Measurements from ENCODE around the gene CEP112. TPM values are rescaled to one million over a fixed set of nuclear protein-coding genes. Genes with fewer than 3 reads are reported as not detected.

CEP112 gene
- total and polyA plus RNA-seq, 10 of the 15 experiments (the other 5 are each of a cell fraction or from before 2014, with no cell fraction given): 0.11 to 3.8 (median 0.32) TPM; not detected in 1

- Histone ChIP-seq H3K79me2 (ENCODE audit: control insufficient read depth, insufficient read depth, low read length) (no peaks in the 10 kb centered on the region), H4K20me1 (ENCODE audit: control insufficient read depth, insufficient read depth) (no peaks in the 10 kb centered on the region), H3K4me2 (ENCODE audit: control insufficient read depth, insufficient read depth) (no peak overlapping the region), H3K9ac (ENCODE audit: control insufficient read depth, insufficient read depth, low read length) (no peak overlapping the region), H3K9me3 (replicated peaks; ENCODE audit: control insufficient read depth, insufficient read depth, low read length) (no peaks in the 10 kb centered on the region), H3K4me1 (ENCODE audit: control insufficient read depth, insufficient read depth, low read length) (no peaks in the 10 kb centered on the region), H2AFZ (ENCODE audit: control insufficient read depth, low read depth, low read length) (no peak overlapping the region), H3K27me3 (replicated peaks in 1 of 2; ENCODE audit: control insufficient read depth in 2 of 2, insufficient read depth in 2 of 2, low read length in 1 of 2) (no peaks in the 10 kb centered on the region), H3K27ac (ENCODE audit: control insufficient read depth, insufficient read depth) (no peak overlapping the region), H3K36me3 (ENCODE audit: control insufficient read depth in 2 of 2, insufficient read depth in 2 of 2, low read length in 1 of 2) (no peaks in the 10 kb centered on the region), H3K4me3 (no peak overlapping the region)
- no peak for FAIRE-seq
- RAD21 ChIA-PET (ENCODE audit: unreplicated experiment): no interaction called here
- WGBS (ENCODE audit: insufficient coverage, insufficient replicate concordance, low lambda C conversion rate, missing lambda C conversion rate): 37% methylated on average over 2 of the region's 2 CpGs
- TF ChIP-seq CTCF (IDR thresholded peaks at IDR 0.05 in 2 of 3, conservative IDR thresholded peaks at IDR 0.05 in 1 of 3; ENCODE audit: control insufficient read depth in 2 of 3, extremely low read depth in 1 of 3, insufficient read depth in 1 of 3, low read depth in 3 of 3, low read length in 3 of 3): no peak
- POLR2A ChIA-PET: no interaction called here
- ATAC-seq: no peak
- no TSS peak for BruUV-seq (replicated peaks)
- intact Hi-C loops (cut with micrococcal nuclease; ENCODE audit: unreplicated experiment) (no loop called here), in situ Hi-C loops (cut with MboI) (no loop called here)
- DNase-seq (ENCODE audit: low read depth, low spot score): no peak
- CTCF ChIA-PET: no interaction called here
- SMC1A ChIA-PET (ENCODE audit: uncharacterized antibody, unreplicated experiment): no interaction called here
These were observed 371.1 kb downstream of the CEP112 start for GRCh38 chr17:65820811-65821210.

GRCh38 chr17:65820306-65820705, 371.6 kb downstream of the CEP112 start:
- Histone ChIP-seq H3K27ac (ENCODE audit: control insufficient read depth, insufficient read depth) (no peak overlapping the region), H3K4me1 (ENCODE audit: control insufficient read depth, insufficient read depth, low read length) (no peaks in the 10 kb centered on the region), H2AFZ (ENCODE audit: control insufficient read depth, low read depth, low read length) (no peak overlapping the region), H3K4me2 (ENCODE audit: control insufficient read depth, insufficient read depth) (no peak overlapping the region), H3K79me2 (ENCODE audit: control insufficient read depth, insufficient read depth, low read length) (no peaks in the 10 kb centered on the region), H3K4me3 (no peak overlapping the region), H3K9me3 (replicated peaks; ENCODE audit: control insufficient read depth, insufficient read depth, low read length) (no peaks in the 10 kb centered on the region), H4K20me1 (ENCODE audit: control insufficient read depth, insufficient read depth) (no peaks in the 10 kb centered on the region), H3K9ac (ENCODE audit: control insufficient read depth, insufficient read depth, low read length) (no peak overlapping the region), H3K36me3 (ENCODE audit: control insufficient read depth in 2 of 2, insufficient read depth in 2 of 2, low read length in 1 of 2) (no peaks in the 10 kb centered on the region), H3K27me3 (replicated peaks in 1 of 2; ENCODE audit: control insufficient read depth in 2 of 2, insufficient read depth in 2 of 2, low read length in 1 of 2) (no peaks in the 10 kb centered on the region)
- in situ Hi-C loops (cut with MboI): no loop called here
- POLR2A ChIA-PET: no interaction called here
- intact Hi-C loops (cut with micrococcal nuclease; ENCODE audit: unreplicated experiment): no loop called here
- ATAC-seq (no peak), DNase-seq (ENCODE audit: low read depth, low spot score) (no peak), FAIRE-seq (peak; percentile 18)
- SMC1A ChIA-PET (ENCODE audit: uncharacterized antibody, unreplicated experiment): no interaction called here
- CTCF ChIA-PET: interaction anchor here (0.5 kb wide), 1 partner anchor 526 kb away, joined by 3 read pairs; no protein-coding TSS in a partner anchor
- RAD21 ChIA-PET (ENCODE audit: unreplicated experiment): no interaction called here
- TF ChIP-seq KAT2A (conservative IDR thresholded peaks at IDR 0.05; ENCODE audit: control insufficient read depth, low read depth, low read length): no peak
- TF ChIP-seq MAX (IDR thresholded peaks at IDR 0.05; ENCODE audit: low read depth, low read length): no peak
- no peak for TF ChIP-seq CBX5 (IDR thresholded peaks at IDR 0.05; ENCODE audit: low read depth)
- TF ChIP-seq IRF4 (IDR thresholded peaks at IDR 0.05; ENCODE audit: low read depth, low read length): no peak
- TF ChIP-seq CREM (IDR thresholded peaks at IDR 0.05; ENCODE audit: low read depth): no peak
- TF ChIP-seq LARP7 (IDR thresholded peaks at IDR 0.05): no peak
- no peak for TF ChIP-seq ZBED1 (IDR thresholded peaks at IDR 0.05; ENCODE audit: borderline replicate concordance)
- no peak for TF ChIP-seq EZH2 (IDR thresholded peaks at IDR 0.05; ENCODE audit: borderline replicate concordance, control insufficient read depth, low read depth, low read length)
- TF ChIP-seq JUNB (IDR thresholded peaks at IDR 0.05): no peak
- BruUV-seq (replicated peaks): no TSS peak
- WGBS (ENCODE audit: insufficient coverage, insufficient replicate concordance, low lambda C conversion rate, missing lambda C conversion rate): 87% methylated on average over 1 of the region's 1 CpG

All from GM12878 (cell line).